SKM-1 treated with dmso at 0.1 percent for 144 hours (cell line): ENCODE data around the gene PTMA.
"Not testable (repeated sequence)": the region's sequence is repeated elsewhere in the genome, so short reads cannot be mapped to it uniquely, and the experiment has no call there.

Experiments
- DNase-seq: peaks from one replicate; lab custom pipeline; 2025; ENCODE audit not compliant: unreplicated experiment; lab: John Stamatoyannopoulos, UW

The PTMA gene

GRCh38 chr2:231691251-231691772 is 17.0 kb upstream of the PTMA start:
- no peak for DNase-seq

- DNase-seq, result no peak
Observed at GRCh38 chr2:231692847-231693246, 15.5 kb upstream of the PTMA start.

- DNase-seq, result no peak
Observed at GRCh38 chr2:231693956-231694355, 14.4 kb upstream of the PTMA start.

- no peak for DNase-seq
Observed at GRCh38 chr2:231696004-231696367, 12.3 kb upstream of the PTMA start.

GRCh38 chr2:231699006-231699405 is 9.3 kb upstream of the PTMA start:
- no peak for DNase-seq

- DNase-seq, result peak; percentile 64
Observed at GRCh38 chr2:231701456-231702373, 6.6 kb upstream of the PTMA start.

GRCh38 chr2:231704017-231704416 is 4.3 kb upstream of the PTMA start:
- no peak for DNase-seq

GRCh38 chr2:231706731-231707624 is 1.3 kb upstream of the PTMA start:
- peak; percentile 97 for DNase-seq

GRCh38 chr2:231707625-231707926 is 749 bp upstream of the PTMA start:
- no peak for DNase-seq

- no peak for DNase-seq
Observed at GRCh38 chr2:231708773-231709635, 679 bp downstream of the PTMA start.

- no peak for DNase-seq
Observed at GRCh38 chr2:231709636-231709980, 1.3 kb downstream of the PTMA start.

- peak; percentile 69 for DNase-seq
Observed at GRCh38 chr2:231709981-231710798, 1.9 kb downstream of the PTMA start.

- peak; percentile 36 for DNase-seq
Observed at GRCh38 chr2:231710799-231711676, 2.7 kb downstream of the PTMA start.

GRCh38 chr2:231711677-231712450 is 3.5 kb downstream of the PTMA start:
- no peak for DNase-seq

- not testable (repeated sequence) for DNase-seq
Observed at GRCh38 chr2:231712451-231713021, 4.2 kb downstream of the PTMA start.

GRCh38 chr2:231713406-231713729 is 5.0 kb downstream of the PTMA start:
- DNase-seq, result not testable (repeated sequence)

GRCh38 chr2:231713730-231714638 is 5.7 kb downstream of the PTMA start:
- peak; percentile 86 for DNase-seq
